Thyroid gland (tissue), 4 donors: ENCODE data around the gene KAZN.

Experiments
- POLR2A ChIP-seq, 2 donors: fragments of 450-650 bp; IDR thresholded peaks; one replicate each; pipeline ENCODE4 v1.6.1; 2017; ENCODE audit warnings: antibody characterized with exemption in 2 of 2, mild to moderate bottlenecking in 2 of 2, moderate library complexity in 1 of 2
- TF ChIP-seq, protein P1 (sequence below), 6 experiments: fragments of 200-600 bp in 3 of 6; fragments of 450-650 bp in 3 of 6; sonication (generic) in 3 of 6; IDR thresholded peaks; one replicate each; pipeline ENCODE4 v1.5.1; 2016 to 2019; ENCODE audit warnings: antibody characterized with exemption in 6 of 6, mild to moderate bottlenecking in 2 of 6, inconsistent platforms in 1 of 6, moderate library complexity in 1 of 6

GRCh38 chr1:14774225-14774624 lies 175.7 kb downstream of the KAZN start:
- TF ChIP-seq, protein P1, sequence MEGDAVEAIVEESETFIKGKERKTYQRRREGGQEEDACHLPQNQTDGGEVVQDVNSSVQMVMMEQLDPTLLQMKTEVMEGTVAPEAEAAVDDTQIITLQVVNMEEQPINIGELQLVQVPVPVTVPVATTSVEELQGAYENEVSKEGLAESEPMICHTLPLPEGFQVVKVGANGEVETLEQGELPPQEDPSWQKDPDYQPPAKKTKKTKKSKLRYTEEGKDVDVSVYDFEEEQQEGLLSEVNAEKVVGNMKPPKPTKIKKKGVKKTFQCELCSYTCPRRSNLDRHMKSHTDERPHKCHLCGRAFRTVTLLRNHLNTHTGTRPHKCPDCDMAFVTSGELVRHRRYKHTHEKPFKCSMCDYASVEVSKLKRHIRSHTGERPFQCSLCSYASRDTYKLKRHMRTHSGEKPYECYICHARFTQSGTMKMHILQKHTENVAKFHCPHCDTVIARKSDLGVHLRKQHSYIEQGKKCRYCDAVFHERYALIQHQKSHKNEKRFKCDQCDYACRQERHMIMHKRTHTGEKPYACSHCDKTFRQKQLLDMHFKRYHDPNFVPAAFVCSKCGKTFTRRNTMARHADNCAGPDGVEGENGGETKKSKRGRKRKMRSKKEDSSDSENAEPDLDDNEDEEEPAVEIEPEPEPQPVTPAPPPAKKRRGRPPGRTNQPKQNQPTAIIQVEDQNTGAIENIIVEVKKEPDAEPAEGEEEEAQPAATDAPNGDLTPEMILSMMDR (IDR thresholded peaks at IDR 0.05): no peak
- TF ChIP-seq POLR2A (IDR thresholded peaks at IDR 0.05): no peak
